Panc1 (cell line): ENCODE results near the gene VAMP5. TPM values are rescaled to one million over a fixed set of nuclear protein-coding genes. Genes with fewer than 3 reads are reported as not detected.

Source experiments
- ATAC-seq: fragments of 200-7000 bp; cut with Tn5 transposase; 2 replicates; pipeline ENCODE4 v1.9.1; 2020; ENCODE audit warnings: mild to moderate bottlenecking, moderate library complexity
- BruUV-seq: library from RNA; stranded (reverse); fragments of 400-500 nt; replicated peaks from 2 replicates; lab custom pipeline; 2021; lab: Mats Ljungman, UMichigan
- CTCF ChIA-PET: fragments of 300-600 bp; sonication (Branson Sonifier 250); formaldehyde crosslinking; loops from one replicate; lab custom pipeline; 2022; ENCODE audit warnings: antibody characterized with exemption; lab: Charles Lee
- POLR2A ChIA-PET: fragments of 300-600 bp; sonication (Branson Sonifier 250); formaldehyde crosslinking; loops from one replicate; lab custom pipeline; 2022; ENCODE audit warnings: antibody characterized with exemption; lab: Charles Lee
- DNase-seq: peaks from one replicate; pipeline ENCODE4 v3.0.0-alpha.2; 2010; ENCODE audit warnings: low read depth, low spot score
- H3K27ac ChIP-seq: 2 replicates; pipeline ENCODE4 v1.5.1; 2011; ENCODE audit warnings: mild to moderate bottlenecking, low read length, inconsistent platforms
- H3K27me3 ChIP-seq: fragments of 200-500 bp; sonication (Bioruptor generic); 2 replicates; pipeline ENCODE4 v1.6.0; 2014; ENCODE audit warnings: low read length, inconsistent platforms; ENCODE audit not compliant: control insufficient read depth, insufficient read depth
- H3K36me3 ChIP-seq: fragments of 200-500 bp; sonication (Bioruptor generic); 2 replicates; pipeline ENCODE4 v1.5.1; 2014; ENCODE audit warnings: inconsistent platforms, mild to moderate bottlenecking, low read length, moderate library complexity; ENCODE audit not compliant: control insufficient read depth, insufficient read depth
- H3K4me1 ChIP-seq: 2 replicates; pipeline ENCODE4 v1.5.1; 2011; ENCODE audit warnings: inconsistent platforms, mild to moderate bottlenecking, low read length, moderate library complexity; ENCODE audit not compliant: control insufficient read depth, insufficient read depth
- H3K4me3 ChIP-seq, 2 experiments: 2 replicates each; pipeline ENCODE4 v1.5.1; 2011 to 2012; ENCODE audit warnings: low read depth in 2 of 2, low read length in 2 of 2, mild to moderate bottlenecking in 2 of 2, inconsistent platforms in 1 of 2, moderate library complexity in 1 of 2
- H3K9me3 ChIP-seq: fragments of 200-500 bp; sonication (Bioruptor generic); 2 replicates; pipeline ENCODE4 v1.5.1; 2014; ENCODE audit warnings: low read depth, mild to moderate bottlenecking, inconsistent platforms, low read length, moderate library complexity; ENCODE audit not compliant: control insufficient read depth, insufficient read depth
- CTCF ChIP-seq: fragments of 450-650 bp; IDR thresholded peaks from 2 replicates; pipeline ENCODE4 v1.5.1; 2017; ENCODE audit warnings: mild to moderate bottlenecking
- POLR2AphosphoS5 ChIP-seq: IDR thresholded peaks from 2 replicates; pipeline ENCODE4 v1.6.1; 2012; ENCODE audit warnings: mild to moderate bottlenecking, low read depth, low read length, moderate library complexity
- REST ChIP-seq, 2 experiments: IDR thresholded peaks; 2 replicates each; pipeline ENCODE4 v1.6.1; 2011 to 2012; ENCODE audit warnings: low read depth in 2 of 2, control low read depth in 1 of 2, low read length in 1 of 2, mild to moderate bottlenecking in 1 of 2, moderate library complexity in 1 of 2; ENCODE audit not compliant: insufficient read depth in 1 of 2
- SIN3A ChIP-seq: IDR thresholded peaks from 2 replicates; pipeline ENCODE4 v1.6.1; 2012; ENCODE audit warnings: low read depth, mild to moderate bottlenecking, low read length, moderate library complexity, borderline replicate concordance; ENCODE audit not compliant: insufficient read depth
- TCF7L2 ChIP-seq: IDR thresholded peaks from 2 replicates; pipeline ENCODE4 v1.6.1; 2011; ENCODE audit warnings: mild to moderate bottlenecking, low read depth, low read length, inconsistent platforms
- in situ Hi-C: cut with HindIII; loops from 2 replicates; pipeline ENCODE4 v1.10.0; 2016; ENCODE audit warnings: low sequenced_read_pairs, low pct_unique_long_range_greater_than_20kb
- intact Hi-C: fragments of 100-400 bp; cut with micrococcal nuclease; formaldehyde crosslinking; loops from one replicate; pipeline ENCODE4 v1.10.0; 2022; ENCODE audit not compliant: unreplicated experiment
- total RNA-seq: library from RNA; stranded (reverse); gene quantifications from one replicate; pipeline ENCODE4 v1.2.1, GENCODE V29; 2021; ENCODE audit not compliant: unreplicated experiment

The VAMP5 gene
- total RNA-seq, 1 experiment from 2014 or later: 21.3 TPM

- DNase-seq (no peak), ATAC-seq (peak; percentile 7)
- in situ Hi-C loops (loop anchor here (25.0 kb wide), 1 partner anchor 136 kb away; the partner anchor contains the start of genes CAPG and SH2D6), intact Hi-C loops (no loop called here)
- H3K27ac ChIP-seq: peak overlapping the region; percentile 100
- ChIA-PET CTCF (interaction anchor here (0.7 to 1.0 kb wide), 2 partner anchors 41 to 127 kb away, joined by 3 to 4 read pairs; no protein-coding TSS in a partner anchor), POLR2A (interaction anchor here (0.6 to 1.5 kb wide), 7 partner anchors 13 to 403 kb away, joined by 3 to 10 read pairs (median 3); no protein-coding TSS in a partner anchor)
- no peaks in the 10 kb centered on the region for H3K9me3 ChIP-seq
- no peak for TF ChIP-seq REST (IDR thresholded peaks at IDR 0.05; ENCODE audit: insufficient read depth in 1 of 2, low read depth in 2 of 2, low read length in 1 of 2)
- peak; percentile 56; the same call in 1 of the 2 replicates for TF ChIP-seq POLR2AphosphoS5
- 0 out of 2 replicates have a peak, but pooled peaks have one; percentile 60 for TF ChIP-seq SIN3A
- no peaks in the 10 kb centered on the region for H3K27me3 ChIP-seq
- BruUV-seq: no TSS peak
- no peak overlapping the region for H3K4me3 ChIP-seq
- peaks cover 14% of the 10 kb centered on the region for H3K36me3 ChIP-seq
- H3K4me1 ChIP-seq: peaks cover 82% of the 10 kb centered on the region
These were observed 35.7 kb upstream of the VAMP5 start for GRCh38 chr2:85548608-85548900.

- H3K4me1 ChIP-seq: peaks cover 79% of the 10 kb centered on the region
- no TSS peak for BruUV-seq
- ATAC-seq (no peak), DNase-seq (no peak)
- in situ Hi-C loops (loop anchor here (25.0 kb wide), 1 partner anchor 137 kb away; the partner anchor contains the start of genes CAPG and SH2D6), intact Hi-C loops (no loop called here)
- H3K9me3 ChIP-seq: no peaks in the 10 kb centered on the region
- H3K4me3 ChIP-seq: no peak overlapping the region
- peaks cover 14% of the 10 kb centered on the region for H3K36me3 ChIP-seq
- no peaks in the 10 kb centered on the region for H3K27me3 ChIP-seq
- POLR2A ChIA-PET: interaction anchor here (0.6 to 1.5 kb wide), 10 partner anchors 12 to 216 kb away, joined by 3 to 10 read pairs (median 3); no protein-coding TSS in a partner anchor
- CTCF ChIA-PET: interaction anchor here (0.6 to 1.0 kb wide), 3 partner anchors 42 to 128 kb away, joined by 3 to 4 read pairs (median 4); no protein-coding TSS in a partner anchor
- H3K27ac ChIP-seq: peak overlapping the region; percentile 100
- TF ChIP-seq TCF7L2: no peak
- TF ChIP-seq REST (IDR thresholded peaks at IDR 0.05; ENCODE audit: insufficient read depth in 1 of 2, low read depth in 2 of 2, low read length in 1 of 2): no peak
- no peak for TF ChIP-seq POLR2AphosphoS5
- no peak for TF ChIP-seq CTCF
- TF ChIP-seq SIN3A: no peak
These were observed 35.1 kb upstream of the VAMP5 start for GRCh38 chr2:85549095-85549494.
